Renal cortex interstitium (tissue), 15 donors: ENCODE results near the gene ATP13A5. TPM values are rescaled to one million over a fixed set of nuclear protein-coding genes. Genes with fewer than 3 reads are reported as not detected.

Experiments used
- DNase-seq, 11 donors: peaks; one replicate each; pipeline ENCODE4 v3.0.0-alpha.2; 2013; ENCODE audit warnings: low read depth in 9 of 11, low spot score in 4 of 11; ENCODE audit errors: extremely low read depth in 1 of 11
- long read RNA-seq, 16 experiments: transcript quantifications; one replicate each; lab custom pipeline, GENCODE V29; 2026
- polyA plus RNA-seq, 3 donors: library from polyadenylated mRNA; unstranded; fragments of 120-200 nt; gene quantifications; one replicate each; pipeline ENCODE4 v1.2.1, GENCODE V29; 2013; ENCODE audit not compliant: insufficient read length in 3 of 3

The ATP13A5 gene
- under 1 TPM; 0.06 to 0.09 (median 0.09) TPM for polyA plus RNA-seq
- long read RNA-seq, donor 1 = 0 reads
- long read RNA-seq, donor 2 = 0 reads
- long read RNA-seq, donor 3 = 0 reads
- long read RNA-seq, donor 4 = 0 reads
- long read RNA-seq, donor 5 = 0 reads
- long read RNA-seq, donor 6 = 0 reads
- long read RNA-seq, donor 7 = 0 reads
- long read RNA-seq, donor 8 = 0 reads
- long read RNA-seq, donor 9 = 0 reads
- long read RNA-seq, donor 10 = 0 reads
- long read RNA-seq, donor 11 = 0 reads
- long read RNA-seq, donor 12 = 0 reads
- long read RNA-seq, donor 13 = 0 reads
- long read RNA-seq, donor 14 = 0 reads
- long read RNA-seq, donor 15 = 0 reads
- long read RNA-seq, donor 16 = 0 reads

- DNase-seq = no peak
These were observed at the start of gene ATP13A5 for GRCh38 chr3:193378706-193379105. Gene ATP13A5 (minus strand): TSS chr3:193378753. CDS start chr3:193378725, 28 bp downstream.

GRCh38 chr3:193418576-193419373 is 40.2 kb upstream of the ATP13A5 start:
- DNase-seq = no peak

GRCh38 chr3:193416629-193417028 is 38.1 kb upstream of the ATP13A5 start:
- DNase-seq = no peak

GRCh38 chr3:193407688-193408087 is 29.1 kb upstream of the ATP13A5 start:
- no peak for DNase-seq

GRCh38 chr3:193407112-193407511 is 28.6 kb upstream of the ATP13A5 start:
- DNase-seq = no peak

GRCh38 chr3:193403307-193403706 is 24.8 kb upstream of the ATP13A5 start:
- DNase-seq = no peak

- DNase-seq = no peak
These were observed 21.8 kb upstream of the ATP13A5 start for GRCh38 chr3:193400304-193400703.

- DNase-seq = no peak
These were observed 18.1 kb upstream of the ATP13A5 start for GRCh38 chr3:193396451-193397244.

GRCh38 chr3:193391902-193392301 is 13.3 kb upstream of the ATP13A5 start:
- DNase-seq = peak; percentile 3 to 67 (median 29)

GRCh38 chr3:193389335-193389734 is 10.8 kb upstream of the ATP13A5 start:
- DNase-seq = no peak

GRCh38 chr3:193388361-193388760 is 9.8 kb upstream of the ATP13A5 start:
- no peak for DNase-seq

- DNase-seq = no peak
These were observed 9.0 kb upstream of the ATP13A5 start for GRCh38 chr3:193387596-193387995.

GRCh38 chr3:193377591-193377990 is 962 bp downstream of the ATP13A5 start:
- DNase-seq = no peak

GRCh38 chr3:193375614-193376013 is 2.9 kb downstream of the ATP13A5 start:
- no peak for DNase-seq

GRCh38 chr3:193372783-193373182 is 5.8 kb downstream of the ATP13A5 start:
- DNase-seq = no peak

GRCh38 chr3:193367868-193368267 is 10.7 kb downstream of the ATP13A5 start:
- DNase-seq = no peak

- no peak for DNase-seq
These were observed 21.3 kb downstream of the ATP13A5 start for GRCh38 chr3:193357291-193357690.

- no peak for DNase-seq
These were observed 24.1 kb downstream of the ATP13A5 start for GRCh38 chr3:193354423-193354822.

GRCh38 chr3:193350744-193351143 is 27.8 kb downstream of the ATP13A5 start:
- DNase-seq = no peak

- no peak for DNase-seq
These were observed 29.9 kb downstream of the ATP13A5 start for GRCh38 chr3:193348686-193349085.
